Measurements from ENCODE around the gene CYP3A4. TPM values are rescaled to one million over a fixed set of nuclear protein-coding genes. Genes with fewer than 3 reads are reported as not detected.
"Not testable (repeated sequence)": the region's sequence is repeated elsewhere in the genome, so short reads cannot be mapped to it uniquely, and the experiment has no call there.

Gene CYP3A4
- total RNA-seq, 1 experiment from 2014 or later, result not detected

DNA sequence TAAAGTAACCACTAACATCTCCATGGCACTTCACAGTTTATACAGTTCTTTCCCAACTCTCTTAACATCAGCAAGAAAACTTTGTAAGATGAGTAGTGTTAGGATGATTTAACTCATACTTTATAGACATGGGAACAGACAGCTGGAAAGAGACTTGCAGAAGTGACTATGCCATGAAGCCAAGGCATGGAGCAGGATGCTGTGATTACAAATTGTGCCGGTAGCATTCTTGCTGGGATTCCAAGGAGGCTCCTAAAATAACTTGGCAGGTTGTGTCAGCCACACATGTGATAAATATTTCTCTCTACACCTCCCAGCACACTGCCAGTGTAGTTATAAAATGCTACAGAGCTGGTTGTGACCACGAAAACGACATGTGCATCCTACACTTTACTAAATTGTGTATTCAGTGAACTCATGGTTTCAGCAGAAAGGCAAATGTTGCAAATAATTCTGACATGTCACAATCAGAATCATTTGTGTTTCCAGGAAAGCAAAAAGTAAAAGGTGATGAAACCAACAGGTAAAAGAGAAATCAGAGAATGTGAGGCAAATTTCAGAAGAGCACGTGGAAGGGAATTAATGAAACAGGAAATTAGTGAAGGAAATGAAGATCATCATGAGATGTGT lies 5.6 kb upstream of the CYP3A4 start:
- no peaks in the 10 kb centered on the region for H3K4me1 ChIP-seq (ENCODE audit: insufficient read depth, low read length)
- no peaks in the 10 kb centered on the region for H3K79me2 ChIP-seq (ENCODE audit: low read length)
- no peaks in the 10 kb centered on the region for H3F3A ChIP-seq (ENCODE audit: low read length, unreplicated experiment)
- no peaks in the 10 kb centered on the region for H3K9me3 ChIP-seq (ENCODE audit: low read length)
- no TSS peak for BruUV-seq (replicated peaks)
- CTCF ChIA-PET, result no interaction called here
- H3K9me2 ChIP-seq (replicated peaks; ENCODE audit: low read length), result no peaks in the 10 kb centered on the region
- H3K27me3 ChIP-seq (ENCODE audit: low read length), result peaks cover 13% of the 10 kb centered on the region
- TF ChIP-seq EZH2 (IDR thresholded peaks at IDR 0.05; ENCODE audit: low read length, unreplicated experiment) (no peak), EZH2phosphoT487 (IDR thresholded peaks at IDR 0.05; ENCODE audit: borderline replicate concordance, low read length) (no peak)
- TF ChIP-seq, protein P1, sequence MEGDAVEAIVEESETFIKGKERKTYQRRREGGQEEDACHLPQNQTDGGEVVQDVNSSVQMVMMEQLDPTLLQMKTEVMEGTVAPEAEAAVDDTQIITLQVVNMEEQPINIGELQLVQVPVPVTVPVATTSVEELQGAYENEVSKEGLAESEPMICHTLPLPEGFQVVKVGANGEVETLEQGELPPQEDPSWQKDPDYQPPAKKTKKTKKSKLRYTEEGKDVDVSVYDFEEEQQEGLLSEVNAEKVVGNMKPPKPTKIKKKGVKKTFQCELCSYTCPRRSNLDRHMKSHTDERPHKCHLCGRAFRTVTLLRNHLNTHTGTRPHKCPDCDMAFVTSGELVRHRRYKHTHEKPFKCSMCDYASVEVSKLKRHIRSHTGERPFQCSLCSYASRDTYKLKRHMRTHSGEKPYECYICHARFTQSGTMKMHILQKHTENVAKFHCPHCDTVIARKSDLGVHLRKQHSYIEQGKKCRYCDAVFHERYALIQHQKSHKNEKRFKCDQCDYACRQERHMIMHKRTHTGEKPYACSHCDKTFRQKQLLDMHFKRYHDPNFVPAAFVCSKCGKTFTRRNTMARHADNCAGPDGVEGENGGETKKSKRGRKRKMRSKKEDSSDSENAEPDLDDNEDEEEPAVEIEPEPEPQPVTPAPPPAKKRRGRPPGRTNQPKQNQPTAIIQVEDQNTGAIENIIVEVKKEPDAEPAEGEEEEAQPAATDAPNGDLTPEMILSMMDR (conservative IDR thresholded peaks at IDR 0.05; ENCODE audit: low read depth, low read length), result no peak
- H3K36me3 ChIP-seq (ENCODE audit: low read depth, low read length), result no peaks in the 10 kb centered on the region
- POLR2A ChIA-PET (ENCODE audit: unreplicated experiment), result no interaction called here
- no peak overlapping the region for H3K27ac ChIP-seq (ENCODE audit: low read length)
- H4K20me1 ChIP-seq (ENCODE audit: low read length), result no peaks in the 10 kb centered on the region
- DNase-seq (no peak), ATAC-seq (no peak)
- intact Hi-C loops (cut with micrococcal nuclease), result no loop called here
- no peak overlapping the region for H3K9ac ChIP-seq (ENCODE audit: low read length)
- H3K4me2 ChIP-seq (ENCODE audit: low read length), result no peak overlapping the region
- no peak overlapping the region for H3K4me3 ChIP-seq (ENCODE audit: low read length)
- H2AFZ ChIP-seq (ENCODE audit: low read length), result no peak overlapping the region

DNA sequence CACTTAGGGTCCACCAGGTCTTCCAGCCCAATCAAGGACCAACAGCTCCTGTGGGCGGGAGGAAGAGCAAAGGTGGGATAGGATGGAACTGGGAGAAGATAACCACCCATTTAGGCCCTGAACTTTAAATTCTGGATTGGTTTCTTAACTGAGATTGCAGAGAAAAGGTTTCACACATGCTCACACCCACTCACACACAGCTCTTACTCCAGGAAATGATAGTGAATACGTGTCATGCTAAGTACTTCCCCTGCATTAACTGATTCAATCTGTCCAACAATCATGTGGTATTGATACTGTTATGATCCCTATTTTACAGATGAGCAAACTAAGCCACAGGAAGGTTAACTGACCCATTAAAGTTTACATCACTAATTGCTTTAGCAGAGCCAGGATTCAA lies 4.6 kb upstream of the CYP3A4 start:
- no peak for TF ChIP-seq EZH2 (IDR thresholded peaks at IDR 0.05; ENCODE audit: low read length, unreplicated experiment)
- Histone ChIP-seq H3K9ac (ENCODE audit: low read length) (no peak overlapping the region), H3F3A (ENCODE audit: low read length, unreplicated experiment) (no peaks in the 10 kb centered on the region), H3K79me2 (ENCODE audit: low read length) (no peaks in the 10 kb centered on the region), H3K4me3 (ENCODE audit: low read length) (no peak overlapping the region), H3K27me3 (ENCODE audit: low read length) (peaks cover 13% of the 10 kb centered on the region), H3K4me1 (ENCODE audit: insufficient read depth, low read length) (no peaks in the 10 kb centered on the region), H3K36me3 (ENCODE audit: low read depth, low read length) (no peaks in the 10 kb centered on the region), H2AFZ (ENCODE audit: low read length) (no peak overlapping the region), H3K9me3 (ENCODE audit: low read length) (no peaks in the 10 kb centered on the region), H3K27ac (ENCODE audit: low read length) (no peak overlapping the region), H3K4me2 (ENCODE audit: low read length) (no peak overlapping the region), H3K9me2 (replicated peaks; ENCODE audit: low read length) (no peaks in the 10 kb centered on the region), H4K20me1 (ENCODE audit: low read length) (no peaks in the 10 kb centered on the region)
- ATAC-seq, result no peak
- ChIA-PET CTCF (no interaction called here), POLR2A (ENCODE audit: unreplicated experiment) (no interaction called here)
- DNase-seq, result no peak
- no TSS peak for BruUV-seq (replicated peaks)
- intact Hi-C loops (cut with micrococcal nuclease), result no loop called here

DNA sequence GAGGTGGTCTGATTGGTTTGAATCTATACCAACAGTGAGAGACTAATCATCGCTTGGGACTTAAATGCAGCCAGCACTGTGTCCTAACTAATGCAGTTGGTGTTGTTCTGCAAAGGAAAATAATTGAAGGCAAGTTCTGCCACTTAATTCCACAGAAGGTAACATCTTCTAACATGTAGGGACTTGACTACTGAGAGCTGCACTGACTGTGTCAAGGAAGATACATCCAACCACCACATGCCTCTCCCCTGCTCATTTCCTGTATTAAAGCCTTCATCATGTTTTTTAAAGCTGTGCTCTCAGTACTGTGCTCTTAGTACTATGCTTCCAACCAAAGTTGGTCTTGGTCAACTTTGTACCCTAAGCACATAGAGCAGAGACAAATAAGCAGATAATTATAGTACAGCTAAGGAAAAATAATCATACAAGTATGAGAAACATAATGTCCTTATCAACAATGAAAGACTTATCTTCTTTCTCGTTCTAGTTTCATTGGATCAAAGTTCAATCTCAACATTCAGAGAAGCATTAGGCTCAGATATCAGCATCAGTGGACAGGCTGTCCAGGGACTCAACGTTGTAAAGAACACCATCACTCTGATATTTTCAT lies 2.8 kb upstream of the CYP3A4 start:
- Histone ChIP-seq H3F3A (ENCODE audit: low read length, unreplicated experiment) (no peaks in the 10 kb centered on the region), H3K27me3 (ENCODE audit: low read length) (peaks cover 13% of the 10 kb centered on the region), H4K20me1 (ENCODE audit: low read length) (no peaks in the 10 kb centered on the region), H3K36me3 (ENCODE audit: low read depth, low read length) (no peaks in the 10 kb centered on the region), H3K27ac (ENCODE audit: low read length) (no peak overlapping the region), H3K79me2 (ENCODE audit: low read length) (no peaks in the 10 kb centered on the region), H3K9me3 (ENCODE audit: low read length) (no peaks in the 10 kb centered on the region), H3K4me2 (ENCODE audit: low read length) (no peak overlapping the region), H2AFZ (ENCODE audit: low read length) (no peak overlapping the region), H3K9ac (ENCODE audit: low read length) (no peak overlapping the region), H3K4me1 (ENCODE audit: insufficient read depth, low read length) (no peaks in the 10 kb centered on the region), H3K9me2 (replicated peaks; ENCODE audit: low read length) (no peaks in the 10 kb centered on the region), H3K4me3 (ENCODE audit: low read length) (no peak overlapping the region)
- TF ChIP-seq EZH2 (IDR thresholded peaks at IDR 0.05; ENCODE audit: low read length, unreplicated experiment) (no peak), EZH2phosphoT487 (IDR thresholded peaks at IDR 0.05; ENCODE audit: borderline replicate concordance, low read length) (no peak)
- CTCF ChIA-PET, result no interaction called here
- DNase-seq (no peak), ATAC-seq (no peak)
- intact Hi-C loops (cut with micrococcal nuclease), result no loop called here
- no TSS peak for BruUV-seq (replicated peaks)
- POLR2A ChIA-PET (ENCODE audit: unreplicated experiment), result no interaction called here

DNA sequence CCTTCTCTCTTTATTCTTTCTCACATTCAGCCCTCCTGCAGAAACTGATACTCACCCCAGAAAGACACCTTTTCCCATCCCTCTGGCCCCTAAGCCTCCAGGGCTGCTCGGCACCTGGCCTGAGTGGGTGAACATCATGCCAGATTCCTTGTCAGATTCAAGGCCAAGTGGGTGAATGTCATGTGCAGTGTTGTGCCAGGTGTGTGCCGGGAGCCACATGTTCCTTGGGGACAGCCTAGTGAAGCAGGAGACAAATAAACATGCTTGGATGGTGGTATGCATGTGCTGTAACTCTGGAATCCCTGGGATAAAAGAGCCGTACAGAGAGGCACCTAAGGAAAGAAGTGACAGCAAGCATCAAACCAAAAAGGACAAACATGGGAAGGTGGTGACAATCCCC lies 1.7 kb upstream of the CYP3A4 start:
- H3K36me3 ChIP-seq (ENCODE audit: low read depth, low read length); BruUV-seq (replicated peaks); DNase-seq; H2AFZ ChIP-seq (ENCODE audit: low read length); H3K4me3 ChIP-seq (ENCODE audit: low read length); H3K79me2 ChIP-seq (ENCODE audit: low read length); CTCF ChIA-PET; H3K4me1 ChIP-seq (ENCODE audit: insufficient read depth, low read length); H4K20me1 ChIP-seq (ENCODE audit: low read length); H3K4me2 ChIP-seq (ENCODE audit: low read length); ATAC-seq; POLR2A ChIA-PET (ENCODE audit: unreplicated experiment); H3K9me2 ChIP-seq (replicated peaks; ENCODE audit: low read length); H3K9ac ChIP-seq (ENCODE audit: low read length); H3K27ac ChIP-seq (ENCODE audit: low read length); H3F3A ChIP-seq (ENCODE audit: low read length, unreplicated experiment); H3K9me3 ChIP-seq (ENCODE audit: low read length); intact Hi-C loops (cut with micrococcal nuclease): not testable (repeated sequence)
- peaks cover 13% of the 10 kb centered on the region for H3K27me3 ChIP-seq (ENCODE audit: low read length)
